Neural progenitor cell (in vitro differentiated cells): ENCODE data around the gene OR4C45. TPM values are rescaled to one million over a fixed set of nuclear protein-coding genes. Genes with fewer than 3 reads are reported as not detected.
"Not testable (repeated sequence)": the region's sequence is repeated elsewhere in the genome, so short reads cannot be mapped to it uniquely, and the experiment has no call there.

Experiments
- DNase-seq: peaks from one replicate; pipeline ENCODE4 v3.0.0-alpha.2; 2016; ENCODE audit warnings: low spot score
- H2AFZ ChIP-seq: fragments of 200-600 bp; sonication (generic); replicated peaks from 2 replicates; pipeline ENCODE4 v1.6.1; 2016; ENCODE audit warnings: antibody characterized with exemption
- H3F3A ChIP-seq: fragments of 200-600 bp; sonication (generic); 2 replicates; pipeline ENCODE4 v1.6.1; 2016; ENCODE audit warnings: antibody characterized with exemption, low read depth
- H3K27ac ChIP-seq: fragments of 200-600 bp; sonication (generic); 2 replicates; pipeline ENCODE4 v1.5.1; 2016; ENCODE audit warnings: mild to moderate bottlenecking
- H3K27me3 ChIP-seq: fragments of 200-600 bp; sonication (generic); 2 replicates; pipeline ENCODE4 v1.6.1; 2016; ENCODE audit warnings: mild to moderate bottlenecking, moderate library complexity
- H3K36me3 ChIP-seq: fragments of 200-600 bp; sonication (generic); 2 replicates; pipeline ENCODE4 v1.5.1; 2016
- H3K4me1 ChIP-seq: fragments of 200-600 bp; sonication (generic); 2 replicates; pipeline ENCODE4 v1.6.1; 2016; ENCODE audit warnings: mixed run types
- H3K4me2 ChIP-seq: fragments of 200-600 bp; sonication (generic); 2 replicates; pipeline ENCODE4 v1.6.1; 2016
- H3K4me3 ChIP-seq: fragments of 200-600 bp; sonication (generic); 2 replicates; pipeline ENCODE4 v1.5.1; 2016
- H3K79me2 ChIP-seq: fragments of 200-600 bp; sonication (generic); 2 replicates; pipeline ENCODE4 v1.6.1; 2016; ENCODE audit warnings: low read depth
- H3K9ac ChIP-seq: fragments of 200-600 bp; sonication (generic); 2 replicates; pipeline ENCODE4 v1.6.1; 2016
- H3K9me3 ChIP-seq: fragments of 200-600 bp; sonication (generic); 2 replicates; pipeline ENCODE4 v1.5.1; 2016; ENCODE audit warnings: low read depth
- H4K20me1 ChIP-seq: fragments of 200-600 bp; sonication (generic); 2 replicates; pipeline ENCODE4 v1.6.1; 2016; ENCODE audit warnings: low read depth
- H3K27ac Mint-ChIP-seq: 3 replicates; pipeline ENCODE4 v1.8.0; 2021; ENCODE audit warnings: mixed read lengths
- H3K27me3 Mint-ChIP-seq: 2 replicates; pipeline ENCODE4 v1.8.0; 2022; ENCODE audit warnings: low read depth, mild to moderate bottlenecking, inconsistent platforms, moderate library complexity, mixed read lengths; ENCODE audit not compliant: insufficient read depth
- H3K36me3 Mint-ChIP-seq: 3 replicates; pipeline ENCODE4 v1.8.0; 2021; ENCODE audit warnings: mixed read lengths
- H3K4me1 Mint-ChIP-seq: 3 replicates; pipeline ENCODE4 v1.8.0; 2021; ENCODE audit warnings: mixed read lengths
- H3K4me3 Mint-ChIP-seq: 3 replicates; pipeline ENCODE4 v1.8.0; 2021; ENCODE audit warnings: mild to moderate bottlenecking, moderate library complexity, mixed read lengths
- H3K9me3 Mint-ChIP-seq: 3 replicates; pipeline ENCODE4 v1.8.0; 2020; ENCODE audit warnings: mixed read lengths
- CTCF ChIP-seq: fragments of 200-600 bp; sonication (generic); IDR thresholded peaks from 2 replicates; pipeline ENCODE4 v1.5.1; 2017; ENCODE audit warnings: antibody characterized with exemption, mild to moderate bottlenecking
- EZH2 ChIP-seq: fragments of 200-600 bp; sonication (generic); IDR thresholded peaks from 2 replicates; pipeline ENCODE4 v1.6.1; 2017; ENCODE audit warnings: antibody characterized with exemption, mild to moderate bottlenecking, moderate library complexity
- EZH2phosphoT487 ChIP-seq: fragments of 200-600 bp; sonication (generic); IDR thresholded peaks from 2 replicates; pipeline ENCODE4 v1.6.1; 2017; ENCODE audit warnings: antibody characterized with exemption
- total RNA-seq: library from RNA; depleted of rRNA; stranded (reverse); fragments of >200 nt; gene quantifications from 2 replicates; pipeline ENCODE4 v1.2.3, GENCODE V29; 2015; ENCODE audit warnings: low replicate concordance

The OR4C45 gene
- total RNA-seq, 1 donor from 2014 or later, result not detected

GRCh38 chr11:50037251-50037650 lies 4.6 kb downstream of the OR4C45 start:
- Histone ChIP-seq H3K4me1 (no peaks in the 10 kb centered on the region), H3K4me3 (no peak overlapping the region), H3K27ac (no peak overlapping the region), H4K20me1 (no peaks in the 10 kb centered on the region), H3K27me3 (no peaks in the 10 kb centered on the region), H3K79me2 (no peaks in the 10 kb centered on the region), H3K36me3 (no peaks in the 10 kb centered on the region), H3F3A (no peaks in the 10 kb centered on the region), H3K4me2 (no peak overlapping the region), H3K9me3 (peaks cover 24% of the 10 kb centered on the region), H2AFZ (no peak overlapping the region), H3K9ac (no peak overlapping the region)
- no peak overlapping the region for H3K4me3 Mint-ChIP-seq
- TF ChIP-seq CTCF (no peak), EZH2 (no peak), EZH2phosphoT487 (no peak)
- no peaks in the 10 kb centered on the region for H3K4me1 Mint-ChIP-seq
- H3K27me3 Mint-ChIP-seq, result no peaks in the 10 kb centered on the region
- DNase-seq, result no peak
- no peaks in the 10 kb centered on the region for H3K36me3 Mint-ChIP-seq
- H3K9me3 Mint-ChIP-seq, result peaks cover 20% of the 10 kb centered on the region
- H3K27ac Mint-ChIP-seq, result no peak overlapping the region

DNA sequence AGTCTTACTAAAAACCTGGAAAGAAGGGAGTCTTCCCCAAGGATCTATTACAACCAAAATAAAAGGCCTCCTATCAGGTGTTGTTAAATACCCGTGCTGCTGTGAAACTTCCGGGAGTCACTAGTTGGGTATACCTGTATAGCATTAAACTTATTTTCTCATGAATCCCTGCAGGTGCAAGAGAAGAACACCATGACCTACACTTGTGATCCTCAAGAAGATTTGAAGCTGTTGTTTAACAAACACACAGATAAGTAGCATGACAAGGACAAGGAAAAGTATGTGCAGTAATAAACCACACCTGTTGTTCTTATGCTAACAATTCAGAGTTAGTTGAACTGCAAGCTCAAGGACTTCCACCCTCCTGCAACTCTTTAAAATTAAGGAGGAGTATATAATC lies 12.0 kb downstream of the OR4C45 start:
- H3K4me3 Mint-ChIP-seq, result no peak overlapping the region
- H3K4me1 Mint-ChIP-seq, result no peaks in the 10 kb centered on the region
- Histone ChIP-seq H4K20me1 (no peaks in the 10 kb centered on the region), H3K27ac (no peak overlapping the region), H3K9me3 (peaks cover 34% of the 10 kb centered on the region), H3K4me1 (no peaks in the 10 kb centered on the region), H3K79me2 (no peaks in the 10 kb centered on the region), H3K36me3 (no peaks in the 10 kb centered on the region), H2AFZ (no peak overlapping the region), H3K9ac (no peak overlapping the region), H3K4me2 (no peak overlapping the region), H3K27me3 (no peaks in the 10 kb centered on the region), H3F3A (no peaks in the 10 kb centered on the region), H3K4me3 (no peak overlapping the region)
- H3K9me3 Mint-ChIP-seq, result no peaks in the 10 kb centered on the region
- no peaks in the 10 kb centered on the region for H3K27me3 Mint-ChIP-seq
- DNase-seq, result no peak
- no peaks in the 10 kb centered on the region for H3K36me3 Mint-ChIP-seq
- TF ChIP-seq EZH2 (no peak), CTCF (no peak), EZH2phosphoT487 (no peak)
- no peak overlapping the region for H3K27ac Mint-ChIP-seq

DNA sequence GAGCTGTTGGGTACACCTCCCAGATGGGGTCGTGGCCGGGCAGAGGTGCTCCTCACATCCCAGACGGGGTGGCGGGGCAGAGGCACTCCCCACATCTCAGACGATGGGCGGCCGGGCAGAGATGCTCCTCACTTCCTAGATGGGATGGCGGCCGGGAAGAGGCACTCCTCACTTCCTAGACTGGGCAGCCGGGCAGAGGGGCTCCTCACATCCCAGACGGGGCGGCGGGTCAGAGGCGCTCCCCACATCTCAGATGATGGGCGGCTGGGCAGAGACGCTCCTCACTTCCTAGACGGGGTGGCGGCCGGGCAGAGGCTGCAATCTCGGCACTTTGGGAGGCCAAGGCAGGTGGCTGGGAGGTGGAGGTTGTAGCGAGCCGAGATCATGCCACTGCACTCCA lies 30.4 kb downstream of the OR4C45 start:
- not testable (repeated sequence) for H3K4me3 ChIP-seq, H3K36me3 ChIP-seq, H2AFZ ChIP-seq, H3K27ac ChIP-seq, H3K36me3 Mint-ChIP-seq, H3K79me2 ChIP-seq, H3K4me2 ChIP-seq, H3K9me3 ChIP-seq, H3K27me3 ChIP-seq, DNase-seq, H3K27me3 Mint-ChIP-seq, H3K4me1 Mint-ChIP-seq, H3K4me1 ChIP-seq, H3K9ac ChIP-seq, H4K20me1 ChIP-seq, H3K27ac Mint-ChIP-seq, H3K4me3 Mint-ChIP-seq, H3F3A ChIP-seq
- H3K9me3 Mint-ChIP-seq, result peaks cover 39% of the 10 kb centered on the region

- H3K4me3 ChIP-seq, result no peak overlapping the region
- H4K20me1 ChIP-seq, result no peaks in the 10 kb centered on the region
- no peak overlapping the region for H3K27ac Mint-ChIP-seq
- H3K4me1 Mint-ChIP-seq, result no peaks in the 10 kb centered on the region
- H3K9me3 ChIP-seq, result peaks cover 4% of the 10 kb centered on the region
- H3K9me3 Mint-ChIP-seq, result peaks cover 76% of the 10 kb centered on the region
- no peak overlapping the region for H3K4me3 Mint-ChIP-seq
- H3K27me3 ChIP-seq, result no peaks in the 10 kb centered on the region
- H2AFZ ChIP-seq, result no peak overlapping the region
- H3K27me3 Mint-ChIP-seq, result peaks cover 5% of the 10 kb centered on the region
- no peak for TF ChIP-seq EZH2
- no peak for TF ChIP-seq EZH2phosphoT487
- TF ChIP-seq CTCF, result no peak
- H3K4me1 ChIP-seq, result no peaks in the 10 kb centered on the region
- DNase-seq, result no peak
- no peaks in the 10 kb centered on the region for H3K79me2 ChIP-seq
- no peaks in the 10 kb centered on the region for H3K36me3 ChIP-seq
- peaks cover 2% of the 10 kb centered on the region for H3K36me3 Mint-ChIP-seq
- H3K27ac ChIP-seq, result no peak overlapping the region
- no peaks in the 10 kb centered on the region for H3F3A ChIP-seq
- H3K4me2 ChIP-seq, result no peak overlapping the region
- H3K9ac ChIP-seq, result no peak overlapping the region
These were observed 37.7 kb downstream of the OR4C45 start for GRCh38 chr11:50070389-50070788.
